ENCODE data around the gene EXOC4.
"Not testable (repeated sequence)": the region's sequence is repeated elsewhere in the genome, so short reads cannot be mapped to it uniquely, and the experiment has no call there.

EXOC4 gene

DNA sequence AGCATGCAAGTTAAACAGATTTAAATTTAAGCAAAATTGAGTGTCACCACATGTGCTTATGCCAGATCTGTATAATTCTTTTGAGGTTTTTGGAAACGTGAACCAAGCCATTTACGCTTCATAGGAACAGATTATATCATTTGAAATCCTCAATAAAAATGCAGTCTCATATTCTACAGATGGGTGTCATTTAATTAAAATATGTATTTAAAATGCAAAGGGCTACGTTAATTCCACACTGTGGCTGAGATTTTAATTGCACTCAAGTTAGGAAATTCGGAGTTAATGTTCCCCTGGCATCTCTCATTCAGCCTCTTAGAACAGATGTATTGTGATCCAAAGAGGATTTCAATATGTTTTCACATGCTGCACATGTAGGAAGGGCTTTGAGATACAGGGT, 709.8 kb downstream of the EXOC4 start:
- no peak for DNase-seq

DNA sequence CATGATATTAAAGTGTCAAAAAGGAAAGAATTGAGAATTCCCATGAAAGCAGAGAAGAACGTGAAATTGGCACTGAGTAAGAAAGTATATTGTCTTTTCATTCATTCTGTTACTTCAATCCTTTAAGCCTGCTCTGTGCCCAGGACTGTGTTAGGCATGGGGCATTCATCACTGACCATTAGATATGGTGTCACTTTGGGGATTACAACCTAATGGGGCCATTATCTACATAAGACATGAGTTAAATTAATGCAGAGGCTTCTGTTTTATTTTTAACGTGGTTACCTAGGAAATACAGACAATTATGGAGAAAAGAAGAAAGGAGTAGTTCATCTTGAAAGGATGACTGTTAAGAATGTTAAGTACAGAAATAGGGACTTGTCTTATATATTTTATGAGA, 710.8 kb downstream of the EXOC4 start:
- DNase-seq, result no peak

DNA sequence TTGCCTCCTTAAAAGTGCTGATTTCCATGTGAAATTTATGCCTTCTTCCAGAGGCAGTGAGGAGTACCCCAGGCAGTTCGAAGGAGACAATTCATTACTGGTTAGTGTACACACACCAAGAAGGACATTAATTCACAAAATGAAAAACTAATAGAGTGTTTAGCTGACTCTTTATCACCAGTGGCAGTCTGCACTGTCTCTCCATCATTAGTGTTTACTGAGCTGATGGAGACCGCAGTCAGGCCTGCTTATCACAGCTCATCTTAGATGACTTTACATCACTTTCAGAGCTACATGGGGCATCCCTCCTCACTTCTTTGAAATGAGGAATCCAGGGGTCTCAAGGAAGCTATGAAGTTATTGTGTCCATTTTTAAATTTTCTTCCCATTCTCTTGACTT, 718.7 kb downstream of the EXOC4 start:
- DNase-seq, result no peak

DNA sequence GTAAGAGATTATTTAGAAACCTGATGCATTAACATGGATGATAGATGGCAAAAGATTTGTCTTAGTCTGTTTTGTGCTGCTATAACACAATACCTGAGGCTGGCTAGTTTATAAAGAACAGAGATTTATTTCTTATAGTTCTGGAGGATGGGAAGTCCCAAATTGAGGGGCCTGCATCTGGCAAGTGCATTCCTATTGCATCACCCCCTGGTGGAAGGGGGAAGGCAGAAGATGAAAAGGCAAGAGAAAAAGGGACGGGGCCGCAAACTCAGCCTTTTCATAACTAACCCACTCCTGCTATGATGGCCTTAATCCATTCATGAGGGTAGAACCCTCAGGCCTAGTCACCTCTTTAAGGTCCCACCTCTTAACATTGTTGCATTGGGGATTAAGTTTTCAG, 720.8 kb downstream of the EXOC4 start:
- DNase-seq, result no peak

DNA sequence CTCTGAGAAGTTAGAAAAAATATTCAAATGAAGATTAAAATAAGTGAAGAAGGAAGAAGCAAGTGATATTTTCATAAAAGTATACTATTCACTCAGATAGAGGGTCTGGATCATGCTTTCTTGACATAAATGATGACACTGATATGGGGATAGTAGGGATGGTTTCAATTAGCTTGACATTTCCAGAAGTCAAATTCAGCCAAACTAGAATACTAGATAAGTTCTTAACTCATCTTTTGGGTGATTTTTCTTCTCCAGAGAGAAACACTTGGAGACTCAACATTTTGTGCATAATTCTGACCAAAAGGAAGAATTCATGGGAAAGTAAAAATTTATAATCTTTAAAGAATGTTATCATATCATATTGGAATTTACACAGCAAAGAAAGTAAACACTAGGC, 722.3 kb downstream of the EXOC4 start:
- DNase-seq, result no peak

DNA sequence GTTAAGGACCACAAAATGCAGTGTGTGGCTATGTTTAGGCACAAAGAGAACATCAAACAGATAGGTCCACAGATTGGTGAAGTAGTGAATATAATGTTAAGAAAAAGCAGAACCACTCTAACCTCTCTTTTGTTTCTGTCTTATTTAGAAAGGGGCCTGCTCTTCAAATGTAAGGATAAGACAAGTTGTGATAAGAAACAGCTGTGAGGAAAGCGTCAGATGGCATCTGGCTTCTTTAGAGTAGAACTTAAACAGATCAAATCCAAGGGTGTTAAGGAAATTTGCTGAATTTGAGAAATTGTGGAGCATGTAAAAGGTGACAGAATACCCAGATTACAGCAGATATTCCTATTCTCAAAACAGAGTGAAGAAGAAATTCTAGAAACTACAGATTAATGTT, 723.3 kb downstream of the EXOC4 start:
- no peak for DNase-seq

DNA sequence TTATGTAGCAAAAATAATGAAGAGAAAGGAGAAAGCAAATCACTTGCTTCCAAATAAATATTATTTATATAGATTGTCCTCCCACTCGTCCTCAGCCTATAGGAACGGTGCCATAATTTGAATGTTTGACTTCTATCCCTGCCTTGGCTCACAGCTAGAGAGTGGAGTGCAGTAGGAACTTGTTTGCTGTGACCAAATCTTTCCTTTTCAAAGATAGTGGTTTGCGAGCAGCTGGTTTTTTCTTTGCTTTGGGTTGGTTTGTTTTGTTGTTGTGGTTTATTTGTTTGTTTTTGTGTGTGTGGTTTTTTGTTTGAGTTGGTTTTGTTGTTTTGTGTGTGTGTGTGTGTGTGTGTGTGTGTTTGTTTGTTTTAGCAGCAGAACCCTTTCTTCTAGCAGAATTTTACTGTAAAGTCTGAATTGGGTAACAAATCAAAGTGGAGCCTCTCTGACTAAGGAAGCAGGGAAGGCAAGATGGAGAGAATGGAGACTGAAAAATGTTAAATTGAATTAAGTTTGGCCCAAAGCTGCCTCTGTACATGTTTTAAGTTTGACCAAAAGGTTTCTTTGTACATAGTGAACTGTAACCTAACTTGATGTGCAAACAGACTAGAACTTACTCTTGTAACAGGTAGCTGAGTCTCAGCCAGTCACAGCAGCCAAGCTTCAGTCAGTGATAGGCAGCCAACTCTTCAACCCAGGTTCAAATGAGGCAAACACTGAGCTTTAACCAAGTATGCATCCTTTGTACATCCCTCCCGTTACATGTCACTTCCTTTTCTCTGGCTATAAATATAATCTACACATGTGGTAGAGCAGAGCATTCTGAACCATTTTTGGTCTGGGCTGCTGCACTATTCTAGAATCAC, 724.8 kb downstream of the EXOC4 start:
- DNase-seq, result no peak

DNA sequence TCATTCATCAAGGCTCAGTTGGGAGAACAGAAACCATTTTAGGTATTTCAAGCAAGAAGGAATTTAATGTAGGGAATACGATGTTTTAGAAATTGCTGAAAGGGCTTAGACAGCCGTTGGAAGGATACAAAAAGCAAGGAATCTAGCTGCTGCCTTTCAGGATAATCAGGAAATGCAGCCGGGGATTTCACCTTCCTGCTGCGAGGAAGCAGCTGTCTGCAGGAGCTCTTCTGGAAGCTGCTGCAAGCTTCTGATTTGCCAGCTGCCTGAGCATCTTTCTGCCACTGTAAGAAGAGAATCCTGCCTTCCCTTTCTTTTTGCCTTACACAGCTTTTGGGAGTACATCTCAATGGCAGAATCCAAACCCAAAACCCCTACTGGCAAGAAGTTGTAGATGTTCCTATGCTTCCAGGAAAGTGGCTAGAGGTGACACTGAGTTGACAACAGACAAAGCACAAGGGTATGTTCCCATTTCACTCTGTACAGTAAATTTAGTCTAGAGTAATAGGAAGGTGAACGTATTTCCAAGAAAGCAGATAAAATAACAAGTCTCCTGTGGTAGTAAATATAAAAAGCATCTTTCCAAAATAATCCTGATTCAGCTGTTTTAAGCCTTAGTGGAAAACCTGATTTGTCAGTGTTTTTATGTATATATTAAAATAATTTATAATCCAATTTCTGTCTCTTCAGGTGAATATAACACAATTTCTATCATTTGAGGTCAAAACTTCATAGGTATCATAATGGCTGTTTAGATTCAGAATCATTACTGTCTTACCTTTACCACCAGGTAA, 725.8 kb downstream of the EXOC4 start:
- DNase-seq, result no peak

DNA sequence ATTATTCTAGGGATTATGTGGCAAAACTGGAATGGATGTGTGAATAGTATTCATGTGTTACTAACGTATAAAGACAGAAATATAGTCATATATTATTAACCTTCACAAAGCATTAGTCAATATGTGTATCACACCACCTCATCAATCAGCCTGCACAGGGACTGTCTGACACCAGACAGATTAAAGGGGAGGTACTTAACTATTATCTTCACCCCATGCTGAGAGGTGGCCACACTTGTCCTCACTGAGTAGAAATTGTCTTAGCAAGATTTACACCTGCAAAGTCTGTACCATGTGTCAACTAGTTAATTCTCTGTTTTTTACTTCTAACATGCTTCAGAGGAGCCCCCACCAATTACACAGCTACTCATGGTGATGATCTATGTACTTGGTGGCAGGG, 727.9 kb downstream of the EXOC4 start:
- no peak for DNase-seq

DNA sequence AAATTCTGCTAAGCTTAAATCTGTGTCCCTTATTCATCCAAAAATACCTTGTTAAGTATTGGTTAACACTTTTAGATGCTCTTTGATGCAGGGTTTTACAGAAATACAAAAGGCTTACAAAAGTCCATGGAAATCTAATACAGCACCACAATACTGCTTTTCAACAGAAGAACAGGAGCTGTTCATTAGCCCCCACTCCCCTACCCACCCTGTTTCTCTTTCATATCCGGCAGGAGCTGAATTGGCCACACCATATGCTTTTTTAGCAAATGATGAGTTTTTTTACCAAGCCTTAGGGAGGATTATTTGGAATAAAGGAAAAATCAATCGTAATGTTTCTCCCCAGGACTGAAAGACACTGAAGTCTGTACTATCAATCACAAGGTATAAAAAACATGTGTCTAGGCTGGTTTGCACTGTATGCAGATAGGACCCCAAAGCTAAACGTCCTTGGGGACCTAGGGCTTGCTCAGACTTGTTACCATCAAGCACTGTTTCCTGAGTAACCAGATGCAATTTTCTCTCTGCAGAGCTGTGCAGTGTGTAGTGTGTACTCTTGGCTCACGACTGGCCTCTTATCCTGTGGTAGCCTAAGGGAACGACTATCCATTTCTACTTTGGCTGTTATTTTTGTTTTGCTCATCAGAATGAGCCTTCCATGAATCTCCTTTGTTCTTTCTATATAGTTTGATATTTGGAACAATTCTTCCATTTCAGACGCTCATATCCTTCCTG, 731.0 kb downstream of the EXOC4 start:
- DNase-seq, result no peak

DNA sequence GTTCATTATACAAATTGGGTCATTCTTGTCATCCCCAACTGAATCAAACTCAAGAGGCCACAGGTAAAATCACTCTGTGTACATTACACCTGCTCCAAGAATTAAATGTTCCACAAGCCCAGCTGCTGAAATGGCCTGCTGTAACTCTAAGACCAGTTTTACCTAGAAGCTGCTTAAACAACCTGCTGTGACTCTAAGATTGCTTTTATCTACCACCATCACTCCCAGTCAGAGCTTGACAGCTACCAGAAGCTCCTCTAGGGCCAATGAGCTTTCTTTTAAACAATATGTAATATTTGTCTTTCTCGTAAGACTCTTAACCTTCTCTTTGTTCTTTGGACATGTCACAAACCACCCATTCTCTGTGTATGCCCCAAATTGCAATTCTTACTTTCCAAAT, 732.4 kb downstream of the EXOC4 start:
- no peak for DNase-seq

DNA sequence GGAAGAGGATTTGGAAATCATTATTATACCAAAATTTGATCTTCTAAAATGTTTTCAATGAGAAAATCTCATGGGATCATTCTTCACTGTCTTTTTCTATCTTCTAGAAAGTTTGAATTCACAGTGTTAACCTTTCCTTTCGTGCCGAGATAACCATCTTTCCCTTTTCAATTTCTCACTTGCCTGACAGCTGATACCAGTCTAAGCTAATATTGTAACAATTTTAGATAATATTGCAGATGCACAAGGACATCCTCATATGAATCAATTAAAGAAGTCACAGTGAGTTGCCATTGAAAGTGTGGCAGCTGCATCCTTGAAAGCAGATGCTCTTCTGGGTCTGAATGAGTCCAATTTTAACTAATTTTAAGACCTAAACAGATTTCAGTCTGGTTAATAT, 734.7 kb downstream of the EXOC4 start:
- no peak for DNase-seq

DNA sequence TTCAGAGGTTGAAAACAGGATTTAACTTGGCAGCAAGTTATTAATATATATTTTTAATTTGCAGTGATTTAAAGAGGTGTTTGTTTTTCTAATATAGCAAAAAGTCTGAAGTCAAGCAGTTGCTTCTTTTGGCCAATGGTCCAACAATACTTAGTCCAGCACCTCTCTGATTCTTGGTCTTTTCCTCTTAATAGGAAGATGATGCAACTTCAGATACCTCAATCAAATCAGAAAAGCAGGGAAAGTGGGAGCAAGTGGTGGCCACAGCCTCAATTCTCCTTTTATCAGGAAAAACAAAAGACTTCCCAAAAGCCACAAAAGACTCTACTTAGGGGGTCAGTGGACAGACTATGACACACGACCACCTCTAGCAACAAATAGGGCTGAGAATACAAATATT, 740.7 kb downstream of the EXOC4 start:
- DNase-seq, result no peak

DNA sequence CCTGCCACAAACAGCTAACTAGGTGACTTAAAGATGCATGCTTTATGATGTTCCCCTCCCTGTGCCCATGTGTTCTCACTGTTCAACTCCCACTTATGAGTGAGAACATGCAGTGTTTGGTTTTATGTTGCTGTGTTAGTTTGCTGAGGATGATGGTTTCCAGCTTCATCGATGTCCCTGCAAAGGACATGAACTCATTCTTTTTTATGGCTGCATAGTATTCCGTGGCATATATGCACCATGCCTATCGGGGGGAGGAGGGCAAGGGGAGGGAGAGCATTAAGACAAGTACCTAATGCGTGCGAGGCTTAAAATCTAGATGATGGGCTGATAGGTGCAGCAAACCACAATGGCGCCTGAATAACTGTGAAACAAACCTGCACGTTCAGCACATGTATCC, 741.2 kb downstream of the EXOC4 start:
- DNase-seq, result not testable (repeated sequence)

DNA sequence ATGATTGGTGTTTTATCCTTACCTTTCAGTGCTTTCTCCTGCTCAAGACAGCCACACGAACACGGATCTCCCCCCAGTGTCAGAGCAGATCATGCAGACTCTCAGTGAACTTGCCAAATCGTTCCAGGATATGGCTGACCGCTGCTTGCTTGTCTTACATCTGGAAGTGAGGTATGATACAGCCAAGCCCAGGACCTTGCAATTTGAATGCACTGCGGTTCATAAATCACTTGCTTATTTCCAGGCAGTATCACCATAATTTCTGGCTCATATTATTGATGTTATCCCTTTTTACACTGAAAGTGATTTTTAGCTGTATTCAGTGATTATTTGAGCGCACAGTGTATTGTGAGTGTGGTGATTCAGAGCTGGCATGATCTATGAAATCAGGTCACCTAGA, 744.6 kb downstream of the EXOC4 start:
- no peak for DNase-seq

DNA sequence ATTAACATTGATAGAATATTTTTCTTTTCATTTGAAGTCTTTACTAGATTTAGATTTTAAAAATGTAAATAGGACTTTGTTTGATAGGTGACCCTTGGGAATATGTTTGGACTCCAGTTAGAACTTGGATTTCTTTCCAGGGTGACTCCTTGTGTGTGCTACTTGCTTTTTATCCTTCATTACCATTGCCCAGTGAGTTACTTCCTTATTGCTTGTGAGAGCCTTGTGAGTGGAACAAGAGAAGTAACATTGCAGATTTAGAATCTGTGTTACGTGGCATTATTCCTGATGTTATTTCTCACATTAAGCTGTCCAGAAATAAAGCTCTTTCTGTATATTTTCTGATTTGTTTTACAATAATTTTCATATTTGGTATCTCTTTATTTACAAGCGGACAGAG, 746.3 kb downstream of the EXOC4 start:
- DNase-seq, result no peak

DNA sequence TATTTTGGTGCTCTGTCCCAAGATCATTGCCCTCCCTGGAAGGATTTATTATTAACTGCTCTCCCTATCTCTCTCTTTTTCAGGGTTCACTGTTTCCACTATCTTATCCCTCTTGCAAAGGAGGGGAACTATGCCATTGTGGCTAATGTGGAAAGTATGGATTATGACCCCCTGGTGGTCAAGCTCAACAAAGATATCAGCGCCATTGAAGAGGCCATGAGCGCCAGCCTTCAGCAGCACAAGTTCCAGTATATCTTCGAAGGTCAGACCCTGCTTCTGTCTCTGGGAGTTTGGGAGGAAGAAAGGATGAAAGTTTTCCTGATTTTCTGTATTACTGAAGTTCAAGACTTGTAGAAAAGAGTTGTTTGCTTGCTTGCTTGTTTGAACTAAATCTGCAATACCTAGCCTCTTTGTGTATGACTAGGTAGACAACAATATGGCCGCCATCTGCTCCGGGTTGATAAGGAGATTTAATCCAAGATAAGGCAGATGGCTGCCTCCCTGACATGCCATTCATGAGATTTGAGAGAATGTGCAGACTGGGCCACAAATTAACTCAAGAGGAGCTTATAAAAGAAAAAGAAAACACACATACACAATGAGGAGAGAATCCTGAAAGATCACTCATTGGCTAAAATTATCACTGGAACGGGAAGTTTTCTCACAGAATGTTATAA, 752.1 kb downstream of the EXOC4 start:
- DNase-seq, result no peak

DNA sequence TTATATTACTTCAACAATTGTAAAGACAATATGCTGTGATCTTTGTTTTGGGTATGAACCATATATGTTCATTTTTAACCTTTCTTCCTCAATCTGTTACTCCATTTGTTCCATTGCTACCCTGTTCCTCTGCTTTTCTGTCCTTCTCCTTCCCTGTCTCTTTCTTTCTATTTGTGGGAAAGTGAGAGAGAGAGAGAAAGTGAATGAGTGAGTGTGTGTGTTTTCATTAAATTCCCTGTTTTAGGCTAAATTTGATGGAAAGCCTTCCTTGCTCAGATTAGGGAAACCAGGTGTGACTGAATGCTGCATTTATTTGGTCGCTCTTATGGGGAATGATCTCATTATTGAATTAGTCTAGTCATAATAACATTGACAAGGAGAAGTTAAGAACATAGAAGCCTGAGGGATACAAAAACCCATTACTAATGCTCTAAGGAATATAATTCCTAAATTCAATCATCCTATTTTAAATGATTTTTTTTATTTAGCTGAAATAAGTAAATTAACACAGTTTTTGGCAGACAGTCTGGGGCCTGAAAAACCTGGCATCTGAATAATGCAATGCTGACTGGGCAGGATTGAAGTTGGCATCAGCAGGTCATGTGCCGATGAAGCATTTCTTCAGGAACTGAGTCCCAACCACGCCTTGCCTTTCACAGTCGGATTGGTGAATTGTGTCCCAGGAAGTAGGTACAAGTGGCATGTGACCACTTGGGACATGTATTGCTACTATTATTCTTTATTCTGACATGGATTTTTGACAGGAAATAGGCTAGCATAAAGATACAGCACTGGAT, 756.6 kb downstream of the EXOC4 start:
- no peak for DNase-seq

DNA sequence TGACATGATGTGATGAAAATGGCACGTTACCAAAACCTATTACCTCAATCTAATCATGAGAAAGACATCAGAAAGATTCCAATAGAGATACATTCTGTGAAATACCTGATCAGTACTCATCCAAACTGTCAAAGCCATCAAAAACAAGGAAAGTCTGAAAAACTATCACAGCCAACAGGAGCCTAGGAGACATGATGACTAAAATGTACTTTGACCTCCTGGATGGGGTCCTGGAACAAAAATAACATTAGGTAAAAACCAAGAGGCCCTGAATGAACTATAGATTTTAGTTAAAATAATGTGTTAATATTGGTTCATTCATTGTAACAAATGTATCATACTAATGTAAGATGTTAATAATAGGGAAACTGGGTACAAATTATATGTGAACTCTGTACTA, 760.4 kb downstream of the EXOC4 start:
- DNase-seq, result no peak

DNA sequence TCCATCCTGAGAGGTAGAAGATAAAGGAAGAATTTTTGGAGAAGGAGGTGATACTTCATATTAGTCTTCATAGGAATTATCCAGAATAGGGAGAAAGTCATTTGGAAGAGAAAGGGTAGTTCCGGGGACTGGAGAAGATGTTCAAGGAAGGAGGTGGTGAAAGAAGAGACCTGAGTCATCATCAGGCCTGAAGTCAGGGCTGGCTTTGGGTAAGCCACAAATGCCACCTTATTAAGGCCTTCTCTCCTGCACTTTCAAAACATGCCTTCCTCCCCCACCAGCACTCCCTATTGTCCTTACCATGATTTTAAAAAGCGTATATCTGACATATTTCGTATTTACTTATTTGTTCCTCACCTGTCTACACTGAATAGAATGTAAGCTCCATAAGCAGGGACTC, 762.1 kb downstream of the EXOC4 start:
- DNase-seq, result no peak

DNA sequence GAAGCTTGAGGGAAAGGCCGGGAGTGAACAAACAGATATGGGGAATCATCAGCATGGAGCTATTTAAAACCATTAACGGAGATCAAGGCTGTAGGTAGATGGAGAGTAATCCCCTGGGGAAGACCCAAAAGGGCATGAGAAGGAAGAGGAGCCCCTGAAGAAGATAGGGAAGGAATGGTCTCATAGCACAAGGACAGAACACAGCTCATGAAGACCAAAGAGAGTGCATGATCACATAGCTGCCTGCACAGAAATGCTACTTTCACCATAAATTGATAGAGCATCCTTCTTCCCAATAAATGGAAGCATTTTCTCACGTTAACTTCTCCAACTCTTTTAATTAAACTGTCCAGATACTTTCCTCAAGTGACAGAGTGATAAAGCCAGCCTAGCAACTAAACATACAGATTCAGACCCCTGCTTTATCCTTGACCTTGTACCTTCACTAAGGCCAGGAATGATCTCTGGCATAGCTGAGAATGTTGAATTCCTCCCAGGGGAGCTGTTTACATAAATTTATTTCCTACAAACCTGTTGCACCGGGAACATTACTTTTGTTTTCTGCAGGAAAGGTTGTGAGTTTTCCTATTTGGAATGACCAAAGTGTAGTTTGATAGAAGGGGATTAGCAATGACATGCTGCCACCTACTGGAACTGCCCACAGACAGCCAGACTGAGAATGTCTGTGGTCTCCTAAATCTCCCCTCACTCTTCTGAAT, 763.5 kb downstream of the EXOC4 start:
- DNase-seq, result no peak

DNA sequence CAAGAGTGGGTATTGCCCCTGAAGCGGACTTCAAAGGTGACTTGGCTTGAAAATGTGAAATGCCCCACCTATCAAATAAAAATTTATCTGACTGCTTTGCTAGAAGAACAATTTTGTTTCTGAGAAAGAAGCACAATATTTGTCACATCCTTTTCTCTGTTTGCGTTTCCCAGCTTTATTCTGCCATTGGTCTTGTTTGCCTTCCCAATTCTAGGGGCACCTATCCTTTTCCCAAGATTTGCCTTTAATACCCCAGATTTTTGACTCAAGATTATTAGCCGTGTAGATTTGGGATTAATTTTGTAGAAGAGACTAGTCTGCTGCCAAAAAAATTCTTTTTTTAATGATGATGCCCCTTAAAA, 764.0 kb downstream of the EXOC4 start:
- DNase-seq, result no peak

All from activated effector memory CD4-positive, alpha-beta T cell treated with Interleukin-2 at 50 U/mL for 16 hours (primary cell).